Activated CD4-positive, alpha-beta T cell treated with anti-CD3 and anti-CD28 coated beads, Interleukin-2, amount 50 U/mL, for 4 hours (primary cell): ENCODE measurements around the gene MTR.
"Not testable (repeated sequence)": the region's sequence is repeated elsewhere in the genome, so short reads cannot be mapped to it uniquely, and the experiment has no call there.

Experiments used
- DNase-seq, 2 experiments: peaks; one replicate each; pipeline ENCODE4 v3.0.0-alpha.2; 2020

Gene MTR

GRCh38 chr1:236835491-236835890 is 40.4 kb downstream of the MTR start:
- no peak for DNase-seq

DNA sequence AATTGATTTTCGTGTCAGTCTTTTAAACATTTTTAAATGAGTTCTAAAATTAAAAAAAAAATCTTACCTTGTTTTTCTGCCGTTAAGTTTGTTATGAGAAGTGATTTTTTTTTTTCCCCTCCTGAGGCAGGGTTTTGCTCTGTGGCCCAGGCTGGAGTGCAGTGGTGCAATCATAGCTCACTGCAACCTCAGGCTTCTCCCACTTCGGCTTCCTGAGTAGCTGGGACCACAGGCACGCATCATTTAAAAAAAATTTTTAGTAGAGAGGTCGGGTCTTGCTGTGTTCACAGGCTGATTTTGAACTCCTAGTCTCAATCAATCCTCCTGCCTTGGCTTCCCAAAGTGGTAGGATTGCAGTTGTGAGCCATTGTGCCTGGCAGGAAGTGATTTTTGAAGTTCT is 41.1 kb downstream of the MTR start:
- no peak for DNase-seq

DNA sequence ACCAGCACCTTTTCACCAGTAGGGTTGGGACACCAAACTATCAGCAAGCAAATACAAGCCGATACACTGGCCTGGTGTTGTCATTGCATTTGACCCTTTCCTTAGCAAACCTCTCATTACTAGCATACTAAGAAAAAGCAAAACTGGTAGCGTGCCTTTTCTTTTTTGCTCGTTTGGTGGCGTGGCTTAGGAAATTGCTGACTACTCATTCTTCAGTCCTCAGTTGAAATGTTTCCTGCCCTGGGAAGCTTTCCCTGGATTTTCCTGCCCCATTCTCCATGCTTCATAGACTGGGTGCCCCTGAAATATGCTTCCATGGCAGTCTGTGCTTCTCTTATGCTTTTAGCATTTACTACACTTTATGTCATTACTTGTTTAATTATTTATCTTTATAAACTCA is 42.0 kb downstream of the MTR start:
- no peak for DNase-seq

DNA sequence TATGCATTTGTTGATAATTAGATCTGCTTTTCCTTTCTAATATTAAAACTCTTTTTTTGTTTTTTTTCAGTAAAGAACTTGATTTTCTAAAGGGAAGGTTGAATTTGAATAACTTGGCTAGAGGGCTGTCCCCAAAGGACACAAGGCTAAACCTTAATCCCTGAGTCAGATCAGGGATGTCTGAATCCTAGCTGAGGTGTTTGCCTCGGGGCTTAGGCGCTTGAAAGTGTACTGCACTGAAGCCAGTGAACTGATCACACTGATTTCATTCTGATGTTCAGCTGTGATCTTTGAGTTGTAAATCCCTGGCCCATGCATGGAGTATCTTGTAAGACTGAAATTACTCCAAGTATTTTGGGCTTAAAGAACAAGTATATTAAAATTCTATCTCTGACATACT is 42.8 kb downstream of the MTR start:
- DNase-seq = no peak

- no peak for DNase-seq
These were observed 46.2 kb downstream of the MTR start for GRCh38 chr1:236841341-236841740.

DNA sequence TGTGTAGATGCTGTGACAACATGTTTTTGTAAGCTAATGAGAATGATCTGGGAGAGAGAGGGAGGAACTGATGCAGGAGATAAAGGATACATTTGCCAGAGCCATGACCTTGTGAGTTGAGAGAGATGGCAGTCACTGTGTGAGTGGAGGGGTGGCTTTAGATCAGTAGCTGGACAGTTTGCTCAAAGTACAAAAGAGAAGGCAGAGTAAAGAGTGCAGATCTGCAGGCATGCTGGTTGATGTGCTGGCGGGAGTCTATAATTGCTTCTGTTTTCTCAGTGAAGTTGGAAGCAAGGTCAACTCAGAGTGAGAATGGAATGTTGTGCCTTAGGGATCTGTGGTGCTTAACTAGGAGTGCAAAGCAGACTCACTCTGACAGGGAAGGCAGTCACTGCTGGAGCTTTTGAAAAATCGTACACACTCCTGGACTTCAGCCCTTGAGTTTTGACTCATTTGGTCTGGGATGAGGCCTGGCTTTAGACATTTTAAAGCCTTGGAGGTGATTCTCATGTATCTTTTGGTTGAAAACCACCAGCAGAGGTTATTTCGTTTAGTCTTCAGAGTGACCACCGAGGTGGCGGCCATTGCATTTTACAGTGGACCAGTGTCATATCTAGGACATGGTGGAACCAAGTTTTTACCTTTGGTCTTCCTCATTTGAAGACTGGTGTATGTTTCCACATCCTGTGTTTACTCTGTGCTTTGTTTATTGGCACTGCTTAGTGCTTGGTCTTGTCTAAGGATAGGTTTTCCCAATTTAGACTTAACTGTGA is 49.6 kb downstream of the MTR start:
- DNase-seq = no peak

- no peak for DNase-seq
These were observed 50.7 kb downstream of the MTR start for GRCh38 chr1:236845830-236846229.

- DNase-seq = no peak
These were observed 53.3 kb downstream of the MTR start for GRCh38 chr1:236848274-236848923.

- no peak for DNase-seq
These were observed 55.2 kb downstream of the MTR start for GRCh38 chr1:236850077-236850979.

- no peak for DNase-seq
These were observed 56.8 kb downstream of the MTR start for GRCh38 chr1:236851871-236852270.

GRCh38 chr1:236853921-236854604 is 59.0 kb downstream of the MTR start:
- no peak for DNase-seq

DNA sequence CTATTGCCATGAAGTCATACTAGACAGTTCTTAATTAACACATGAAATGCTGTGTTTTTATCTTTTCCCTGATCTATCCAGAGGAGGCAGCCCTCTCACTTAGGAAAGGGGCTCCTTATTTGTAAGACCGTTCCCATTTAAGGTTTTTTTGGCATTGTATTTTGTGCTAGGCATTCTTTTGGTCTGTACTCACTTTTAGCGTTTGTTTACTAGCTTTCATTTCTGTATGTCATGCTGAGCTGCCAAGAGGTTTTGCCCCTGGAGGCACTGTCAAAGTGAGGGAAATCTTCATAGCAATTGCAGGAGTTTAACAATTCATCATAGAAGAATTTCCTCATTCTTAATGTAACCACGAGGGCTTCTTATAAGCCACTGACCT is 59.5 kb downstream of the MTR start:
- no peak for DNase-seq

GRCh38 chr1:236856649-236857048 is 61.6 kb downstream of the MTR start:
- not testable (repeated sequence) for DNase-seq

DNA sequence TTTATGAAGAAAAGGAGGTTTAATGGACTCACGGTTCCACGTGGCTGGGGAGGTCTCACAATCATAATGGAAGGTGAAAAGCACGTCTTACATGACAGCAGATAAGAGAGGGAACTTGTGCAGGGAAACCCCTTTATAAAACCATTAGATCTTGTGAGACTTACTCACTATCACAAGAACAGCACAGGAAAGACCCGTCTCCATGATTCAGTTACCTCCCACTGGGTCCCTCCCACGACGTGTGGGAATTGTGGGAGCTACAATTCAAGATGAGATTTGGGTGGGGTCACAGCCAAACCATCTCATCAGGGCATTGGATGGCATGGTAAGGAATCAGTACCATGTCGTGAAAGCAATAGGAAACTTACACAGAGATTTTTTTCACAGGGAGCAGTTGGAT is 63.1 kb downstream of the MTR start:
- no peak for DNase-seq

- DNase-seq = no peak
These were observed 65.0 kb downstream of the MTR start for GRCh38 chr1:236860101-236860500.

DNA sequence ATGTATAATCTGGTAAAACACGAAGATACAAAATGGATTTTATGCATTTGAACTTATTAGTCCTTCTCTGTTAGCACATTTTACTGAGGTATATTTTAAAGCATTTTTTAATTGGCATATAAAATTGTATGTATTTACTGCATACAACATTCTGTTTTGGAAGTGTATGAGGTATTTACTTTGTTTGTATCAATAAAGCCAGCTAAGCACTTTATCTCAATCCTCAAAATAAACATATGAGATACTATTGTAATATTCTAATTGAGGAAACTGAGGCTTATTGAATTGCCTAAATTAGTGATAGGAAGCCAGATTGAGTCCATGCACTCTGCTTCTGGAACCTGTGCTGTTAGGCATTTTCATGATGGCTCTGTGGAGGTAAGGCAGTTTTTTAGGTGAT is 65.6 kb downstream of the MTR start:
- DNase-seq = no peak

DNA sequence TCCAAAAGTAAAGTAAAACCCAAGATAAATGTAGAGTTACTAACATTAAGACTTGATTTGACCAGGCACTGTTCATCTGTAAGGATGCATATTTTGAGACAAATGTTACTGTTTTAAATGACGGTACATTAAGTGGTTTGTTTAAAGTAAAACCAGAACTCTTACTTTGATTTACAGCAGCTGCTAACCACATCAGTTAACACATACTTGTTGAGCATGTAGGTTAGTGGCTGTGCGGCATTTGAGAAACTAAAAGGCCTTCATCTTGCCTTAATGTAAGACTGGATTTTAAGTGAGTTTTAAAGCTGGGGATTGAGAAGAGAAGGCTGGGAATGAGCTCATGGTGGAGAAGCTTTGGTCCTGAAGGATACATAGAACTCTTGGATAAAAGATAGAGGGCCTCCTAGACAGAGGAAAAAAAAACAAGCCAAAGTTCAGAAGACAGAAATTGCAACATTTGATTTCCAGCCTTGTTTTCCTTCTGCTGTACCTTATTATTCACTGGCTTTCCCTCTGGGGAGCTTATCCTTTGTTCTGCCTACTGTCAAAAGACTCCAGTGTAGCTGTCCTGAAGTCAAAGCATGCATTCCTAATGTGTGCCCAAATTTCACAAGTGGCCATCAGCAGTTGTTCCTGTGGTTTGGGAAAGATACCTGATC is 66.6 kb downstream of the MTR start:
- no peak for DNase-seq

DNA sequence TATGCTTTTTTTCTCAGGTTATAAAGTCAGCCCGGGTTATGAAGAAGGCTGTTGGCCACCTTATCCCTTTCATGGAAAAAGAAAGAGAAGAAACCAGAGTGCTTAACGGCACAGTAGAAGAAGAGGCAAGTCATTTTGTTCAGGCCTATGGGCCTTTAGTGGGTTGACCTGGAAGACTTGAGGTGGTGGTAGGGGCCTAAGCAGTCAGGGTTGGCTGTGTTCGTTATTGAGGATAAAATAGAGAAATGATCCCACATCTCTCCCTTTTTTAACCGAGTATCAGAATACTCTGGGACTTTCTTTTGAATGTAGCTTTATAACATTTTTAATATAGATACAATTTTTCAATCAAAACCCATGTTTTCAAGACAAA is 67.1 kb downstream of the MTR start:
- DNase-seq = no peak

GRCh38 chr1:236862615-236863211 is 67.6 kb downstream of the MTR start:
- no peak for DNase-seq

DNA sequence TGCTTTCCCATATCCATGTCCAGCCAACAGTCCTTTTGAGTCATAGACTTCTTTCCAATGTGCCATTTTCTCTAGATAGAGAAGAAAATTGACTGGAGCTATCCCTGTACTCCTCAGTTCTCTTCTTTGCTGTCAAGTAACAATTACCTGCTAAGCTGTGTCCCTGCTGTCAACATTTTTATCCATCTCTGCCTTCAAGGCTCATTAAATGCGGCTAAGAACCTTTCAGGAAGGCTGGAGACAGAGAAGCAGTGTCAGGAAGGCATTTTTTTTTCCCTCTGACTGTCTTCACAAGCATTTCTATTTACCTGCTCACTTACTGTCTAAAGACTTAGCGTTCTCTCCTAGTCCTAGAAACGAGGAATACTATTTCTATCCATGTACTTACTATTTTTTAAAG is 69.1 kb downstream of the MTR start:
- DNase-seq = no peak

GRCh38 chr1:236864996-236865817 is 70.1 kb downstream of the MTR start:
- no peak for DNase-seq
